GM18526 (cell line): ENCODE measurements around the gene MEIOB.

ENCODE experiments used
- POLR2A ChIP-seq: IDR thresholded peaks from 3 replicates; pipeline ENCODE4 v1.6.1; 2011; ENCODE audit not compliant: insufficient read length; ENCODE audit errors: extremely low read depth

The MEIOB gene

GRCh38 chr16:1895068-1895467 lies 23.1 kb upstream of the MEIOB start:
- TF ChIP-seq POLR2A: no peak

GRCh38 chr16:1890708-1891050 lies 18.7 kb upstream of the MEIOB start:
- no peak for TF ChIP-seq POLR2A

GRCh38 chr16:1890024-1890707 lies 18.2 kb upstream of the MEIOB start:
- no peak for TF ChIP-seq POLR2A

- TF ChIP-seq POLR2A: no peak
Observed at GRCh38 chr16:1887711-1888354, 15.9 kb upstream of the MEIOB start.

GRCh38 chr16:1884889-1885288 lies 12.9 kb upstream of the MEIOB start:
- no peak for TF ChIP-seq POLR2A

- no peak for TF ChIP-seq POLR2A
Observed at GRCh38 chr16:1884155-1884760, 12.3 kb upstream of the MEIOB start.

GRCh38 chr16:1879477-1879876 lies 7.5 kb upstream of the MEIOB start:
- TF ChIP-seq POLR2A: no peak

GRCh38 chr16:1878256-1878655 lies 6.3 kb upstream of the MEIOB start:
- TF ChIP-seq POLR2A: no peak

GRCh38 chr16:1877804-1878203 lies 5.8 kb upstream of the MEIOB start:
- TF ChIP-seq POLR2A: no peak

GRCh38 chr16:1877089-1877488 lies 5.1 kb upstream of the MEIOB start:
- TF ChIP-seq POLR2A: no peak

- TF ChIP-seq POLR2A: no peak
Observed at GRCh38 chr16:1876468-1876867, 4.5 kb upstream of the MEIOB start.

GRCh38 chr16:1874854-1875253 lies 2.9 kb upstream of the MEIOB start:
- TF ChIP-seq POLR2A: no peak

- no peak for TF ChIP-seq POLR2A
Observed at GRCh38 chr16:1870365-1871082, 1.4 kb downstream of the MEIOB start.

- TF ChIP-seq POLR2A: no peak
Observed at GRCh38 chr16:1865902-1866690, 5.9 kb downstream of the MEIOB start.
